Fibroblast of pulmonary artery (primary cell): ENCODE results near the gene ZNF93.
"Not testable (repeated sequence)": the region's sequence is repeated elsewhere in the genome, so short reads cannot be mapped to it uniquely, and the experiment has no call there.

ENCODE experiments used
- DNase-seq: peaks from one replicate; pipeline ENCODE4 v3.0.0-alpha.2; 2010; ENCODE audit warnings: low read depth
- H3K4me3 ChIP-seq: replicated peaks from 2 replicates; pipeline ENCODE4 v1.5.1; 2011; ENCODE audit warnings: low read depth, mild to moderate bottlenecking, control low read depth, low read length, moderate library complexity
- CTCF ChIP-seq: IDR thresholded peaks from 2 replicates; pipeline ENCODE4 v1.5.1; 2011; ENCODE audit warnings: mild to moderate bottlenecking, control low read depth, low read length, inconsistent platforms; ENCODE audit errors: missing control alignments

The ZNF93 gene

GRCh38 chr19:19964416-19964815 lies 63.7 kb downstream of the ZNF93 start:
- no peak overlapping the region for H3K4me3 ChIP-seq
- no peak for DNase-seq
- no peak for TF ChIP-seq CTCF

- H3K4me3 ChIP-seq, DNase-seq: not testable (repeated sequence)
Observed at GRCh38 chr19:19966126-19966525, 65.4 kb downstream of the ZNF93 start.

GRCh38 chr19:19966862-19967261 lies 66.1 kb downstream of the ZNF93 start:
- TF ChIP-seq CTCF, result no peak
- DNase-seq, result no peak

More at GRCh38 chr19:19966862-19967261, 66.1 kb downstream of the ZNF93 start:
- no peak overlapping the region for H3K4me3 ChIP-seq
